Measurements from ENCODE around the gene CDH4. TPM values are rescaled to one million over a fixed set of nuclear protein-coding genes. Genes with fewer than 3 reads are reported as not detected.

The CDH4 gene
- total and polyA plus RNA-seq, 2 of the 4 experiments (the other 2 are of a cell fraction), result 1.6 to 3.5 TPM

DNA sequence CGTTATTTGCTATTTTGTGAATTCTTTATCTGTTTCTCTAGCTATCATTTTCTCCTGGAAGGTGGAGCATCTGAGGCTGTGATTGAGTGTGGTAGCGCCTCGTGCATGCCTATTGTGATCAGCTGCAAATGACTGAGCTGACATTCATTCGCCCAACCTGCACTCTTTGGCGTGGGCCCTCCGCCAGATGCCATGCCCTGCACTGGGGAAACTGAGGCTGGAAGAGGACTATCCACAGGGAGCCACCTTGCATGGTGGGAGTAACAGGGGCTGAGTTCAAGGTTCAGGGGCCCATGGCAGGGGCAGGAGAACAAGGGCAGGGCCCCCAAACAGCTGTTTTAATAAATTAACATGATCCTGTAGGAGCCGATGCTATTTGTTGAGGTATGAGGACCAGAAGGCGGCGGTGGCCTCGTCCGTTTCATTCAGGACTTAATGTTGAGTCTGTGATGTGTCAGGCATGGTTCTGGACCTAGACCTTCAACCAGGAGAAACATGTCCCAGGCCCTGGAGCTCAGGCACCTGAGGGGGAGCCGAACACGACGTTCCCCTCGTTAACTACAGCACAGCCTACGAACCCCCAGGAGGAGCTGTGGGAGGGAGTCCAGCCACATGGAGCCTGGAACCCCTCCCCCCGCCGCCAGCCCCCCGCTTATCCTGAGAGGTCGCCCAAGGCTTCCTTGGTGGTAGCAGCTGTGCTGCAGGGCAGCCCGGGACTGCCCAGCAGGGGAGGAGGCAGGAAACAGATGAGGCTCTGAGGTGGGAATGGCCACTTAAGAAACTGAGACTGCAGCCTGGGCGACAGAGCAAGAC, 242.9 kb downstream of the CDH4 start:
- Histone ChIP-seq H3K18ac (ENCODE audit: low read depth, low read length) (no peak overlapping the region), H3K27me3 (ENCODE audit: control insufficient read depth, insufficient read depth, low read length) (no peaks in the 10 kb centered on the region), H3K27ac (ENCODE audit: insufficient read depth, low read length) (no peak overlapping the region), H3K23ac (ENCODE audit: low read depth, low read length) (no peak overlapping the region), H2BK120ac (ENCODE audit: low read depth, low read length) (no peak overlapping the region), H2BK5ac (ENCODE audit: low read depth, low read length, poor library complexity, severe bottlenecking) (no peak overlapping the region), H2AFZ (replicated peaks; ENCODE audit: low read length, poor library complexity) (no peak overlapping the region), H3K9ac (ENCODE audit: low read depth, low read length) (no peak overlapping the region), H4K91ac (ENCODE audit: insufficient read depth, low read depth, low read length) (no peak overlapping the region), H3K14ac (replicated peaks; ENCODE audit: low read depth, low read length) (no peak overlapping the region), H3K9me3 (ENCODE audit: control insufficient read depth, insufficient read depth, low read length) (0 out of 2 replicates have a peak, but pooled peaks cover 1% of the 10 kb centered on the region), H4K5ac (ENCODE audit: low read depth, low read length) (no peak overlapping the region), H2BK15ac (ENCODE audit: low read depth, low read length) (no peak overlapping the region), H3K4me2 (ENCODE audit: low read depth, low read length) (no peak overlapping the region), H3K9me1 (ENCODE audit: insufficient read depth, low read length) (no peaks in the 10 kb centered on the region), H3K56ac (ENCODE audit: extremely low read depth, insufficient read depth, low read length) (no peak overlapping the region), H3K36me3 (ENCODE audit: control insufficient read depth, insufficient read depth, low read length) (no peaks in the 10 kb centered on the region), H4K8ac (ENCODE audit: low read depth in 2 of 2, low read length in 2 of 2) (no peak overlapping the region), H2BK20ac (ENCODE audit: low read depth, low read length) (no peak overlapping the region), H3K4ac (ENCODE audit: low read depth, low read length) (no peak overlapping the region), H4K20me1 (ENCODE audit: insufficient read depth, low read length) (no peaks in the 10 kb centered on the region), H2AK5ac (ENCODE audit: low read depth, low read length) (no peak overlapping the region), H3K4me3 (ENCODE audit: insufficient read depth, low read depth, low read length) (no peak overlapping the region), H3K4me1 (ENCODE audit: control insufficient read depth, insufficient read depth, low read length) (no peaks in the 10 kb centered on the region), H2AK9ac (replicated peaks; ENCODE audit: low read depth, low read length, poor library complexity) (no peak overlapping the region), H3K79me1 (ENCODE audit: low read depth in 1 of 2, low read length in 2 of 2) (no peaks in the 10 kb centered on the region; a peak in 1 of 4 replicates)
- no peak for ATAC-seq (ENCODE audit: low read depth)
- TF ChIP-seq FOS (IDR thresholded peaks at IDR 0.05; ENCODE audit: low read depth, low read length) (no peak), BHLHE40 (IDR thresholded peaks at IDR 0.05; ENCODE audit: low read depth, low read length) (no peak), SMC3 (IDR thresholded peaks at IDR 0.05; ENCODE audit: low read depth, low read length) (no peak), MXI1 (IDR thresholded peaks at IDR 0.05; ENCODE audit: borderline replicate concordance, low read depth, low read length) (no peak), MAZ (IDR thresholded peaks at IDR 0.05; ENCODE audit: borderline replicate concordance, low read depth, low read length) (no peak), POLR2A (IDR thresholded peaks at IDR 0.05; ENCODE audit: low read depth, low read length) (no peak), CEBPB (IDR thresholded peaks at IDR 0.05; ENCODE audit: low read depth, low read length) (no peak), NFE2L2 (IDR thresholded peaks at IDR 0.05; ENCODE audit: low read depth, low read length) (no peak), RAD21 (IDR thresholded peaks at IDR 0.05; ENCODE audit: low read length) (no peak), CHD1 (IDR thresholded peaks at IDR 0.05; ENCODE audit: low read depth, low read length) (no peak), RFX5 (IDR thresholded peaks at IDR 0.05; ENCODE audit: low read depth, low read length) (no peak)
- TF ChIP-seq, protein P1, sequence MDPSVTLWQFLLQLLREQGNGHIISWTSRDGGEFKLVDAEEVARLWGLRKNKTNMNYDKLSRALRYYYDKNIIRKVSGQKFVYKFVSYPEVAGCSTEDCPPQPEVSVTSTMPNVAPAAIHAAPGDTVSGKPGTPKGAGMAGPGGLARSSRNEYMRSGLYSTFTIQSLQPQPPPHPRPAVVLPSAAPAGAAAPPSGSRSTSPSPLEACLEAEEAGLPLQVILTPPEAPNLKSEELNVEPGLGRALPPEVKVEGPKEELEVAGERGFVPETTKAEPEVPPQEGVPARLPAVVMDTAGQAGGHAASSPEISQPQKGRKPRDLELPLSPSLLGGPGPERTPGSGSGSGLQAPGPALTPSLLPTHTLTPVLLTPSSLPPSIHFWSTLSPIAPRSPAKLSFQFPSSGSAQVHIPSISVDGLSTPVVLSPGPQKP (IDR thresholded peaks at IDR 0.05; ENCODE audit: borderline replicate concordance, low read depth, low read length), result no peak
- TF ChIP-seq, protein P2, sequence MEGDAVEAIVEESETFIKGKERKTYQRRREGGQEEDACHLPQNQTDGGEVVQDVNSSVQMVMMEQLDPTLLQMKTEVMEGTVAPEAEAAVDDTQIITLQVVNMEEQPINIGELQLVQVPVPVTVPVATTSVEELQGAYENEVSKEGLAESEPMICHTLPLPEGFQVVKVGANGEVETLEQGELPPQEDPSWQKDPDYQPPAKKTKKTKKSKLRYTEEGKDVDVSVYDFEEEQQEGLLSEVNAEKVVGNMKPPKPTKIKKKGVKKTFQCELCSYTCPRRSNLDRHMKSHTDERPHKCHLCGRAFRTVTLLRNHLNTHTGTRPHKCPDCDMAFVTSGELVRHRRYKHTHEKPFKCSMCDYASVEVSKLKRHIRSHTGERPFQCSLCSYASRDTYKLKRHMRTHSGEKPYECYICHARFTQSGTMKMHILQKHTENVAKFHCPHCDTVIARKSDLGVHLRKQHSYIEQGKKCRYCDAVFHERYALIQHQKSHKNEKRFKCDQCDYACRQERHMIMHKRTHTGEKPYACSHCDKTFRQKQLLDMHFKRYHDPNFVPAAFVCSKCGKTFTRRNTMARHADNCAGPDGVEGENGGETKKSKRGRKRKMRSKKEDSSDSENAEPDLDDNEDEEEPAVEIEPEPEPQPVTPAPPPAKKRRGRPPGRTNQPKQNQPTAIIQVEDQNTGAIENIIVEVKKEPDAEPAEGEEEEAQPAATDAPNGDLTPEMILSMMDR (conservative IDR thresholded peaks at IDR 0.05; ENCODE audit: low read depth, low read length), result no peak
- DNase-seq, result no peak
- ChIA-PET POLR2A (ENCODE audit: unreplicated experiment) (no interaction called here), CTCF (interaction anchor here (0.6 kb wide), 1 partner anchor 1437 kb away, joined by 7 read pairs; no protein-coding TSS in a partner anchor)
- dilution Hi-C loops (cut with HindIII; ENCODE audit: low sequenced_read_pairs, unreplicated experiment), result no loop called here
- BruUV-seq (replicated peaks), result no TSS peak
- in situ Hi-C loops (cut with MboI; ENCODE audit: low sequenced_read_pairs), result no loop called here
- intact Hi-C loops (cut with micrococcal nuclease), result no loop called here
- no CpG with 5 or more reads among the region's 22 CpGs for WGBS, 2 experiments (ENCODE audit: extremely low coverage in 2 of 2, insufficient read length in 1 of 2)

Data from IMR-90 (cell line).